Endothelial cell of umbilical vein (primary cell): ENCODE data around the gene ACSF3.

ENCODE experiments used
- JUN ChIP-seq: IDR thresholded peaks from 2 replicates; pipeline ENCODE4 v1.6.1; 2011; ENCODE audit warnings: borderline replicate concordance, low read depth; ENCODE audit not compliant: insufficient read length, insufficient read depth
- POLR2AphosphoS5 ChIP-seq: IDR thresholded peaks from 2 replicates; pipeline ENCODE4 v1.6.1; 2012; ENCODE audit warnings: low read depth, mild to moderate bottlenecking, control low read depth, low read length, moderate library complexity; ENCODE audit not compliant: insufficient read depth

DNA sequence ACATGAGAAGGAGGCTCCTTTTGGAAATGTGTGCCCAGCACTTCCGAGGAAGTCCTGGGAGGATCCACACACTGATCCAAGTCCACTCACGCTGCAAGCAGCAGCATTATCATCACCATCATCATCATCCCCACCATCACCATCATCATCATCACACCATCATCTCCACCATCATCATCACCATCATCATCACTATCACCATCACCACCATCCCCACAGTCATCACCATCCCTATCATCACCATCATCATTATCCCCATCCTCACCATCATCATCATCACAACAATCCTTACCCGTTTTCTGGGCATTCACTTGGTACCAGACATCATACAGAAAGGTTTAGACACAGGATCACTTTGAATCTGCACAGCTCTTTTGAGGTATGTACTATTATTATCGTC is 47.8 kb upstream of the ACSF3 start:
- no peak for TF ChIP-seq POLR2AphosphoS5
- TF ChIP-seq JUN, result no peak
